Measurements from ENCODE around the gene CNGB1. TPM values are rescaled to one million over a fixed set of nuclear protein-coding genes. Genes with fewer than 3 reads are reported as not detected.

Gene CNGB1
- total RNA-seq, 3 donors from 2014 or later (not counting 1 experiment from before 2014, with no cell fraction given), result not detected

DNA sequence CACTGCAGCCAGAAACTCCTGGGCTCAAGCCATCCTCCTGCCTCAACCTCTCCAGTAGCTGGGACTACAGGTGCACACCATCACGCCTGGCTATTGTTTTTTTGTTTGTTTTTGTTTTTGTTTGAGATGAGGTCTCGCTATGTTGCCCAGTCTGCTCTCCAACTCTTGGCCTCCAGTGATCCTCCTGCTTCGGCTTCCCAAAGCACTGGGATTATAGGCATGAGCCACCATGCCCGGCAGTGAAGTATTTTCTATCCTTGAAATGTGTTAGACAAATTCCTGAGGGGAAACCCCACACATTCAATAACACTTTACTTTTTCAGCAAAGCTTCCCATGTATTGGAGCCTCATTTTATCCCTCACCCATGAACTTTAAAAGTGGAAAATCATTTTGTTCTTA, 87.4 kb downstream of the CNGB1 start:
- H3K36me3 ChIP-seq (ENCODE audit: control insufficient read depth, insufficient read depth, low read length), result no peaks in the 10 kb centered on the region
- 94% methylated on average over 3 of the region's 4 CpGs for WGBS (ENCODE audit: insufficient coverage)
- ATAC-seq (no peak), DNase-seq (no peak)
- H3K9me3 Mint-ChIP-seq, result no peaks in the 10 kb centered on the region
- no peak overlapping the region for H3K27ac ChIP-seq (ENCODE audit: low read length)
- intact Hi-C loops (cut with micrococcal nuclease), result loop anchor here (10.0 kb wide), 1 partner anchor 411 kb away; the partner anchor contains the start of gene PRSS54
- H3K36me3 Mint-ChIP-seq, result no peaks in the 10 kb centered on the region
- peaks cover 3% of the 10 kb centered on the region for H3K4me1 ChIP-seq (ENCODE audit: control insufficient read depth, insufficient read depth, low read length)
- H3K9me3 ChIP-seq (ENCODE audit: control insufficient read depth, insufficient read depth, low read length), result no peaks in the 10 kb centered on the region
- H3K27me3 Mint-ChIP-seq (ENCODE audit: low read depth in 2 of 2), result peaks cover 9 to 29% of the 10 kb centered on the region in 2 donors
- TF ChIP-seq, protein P1, sequence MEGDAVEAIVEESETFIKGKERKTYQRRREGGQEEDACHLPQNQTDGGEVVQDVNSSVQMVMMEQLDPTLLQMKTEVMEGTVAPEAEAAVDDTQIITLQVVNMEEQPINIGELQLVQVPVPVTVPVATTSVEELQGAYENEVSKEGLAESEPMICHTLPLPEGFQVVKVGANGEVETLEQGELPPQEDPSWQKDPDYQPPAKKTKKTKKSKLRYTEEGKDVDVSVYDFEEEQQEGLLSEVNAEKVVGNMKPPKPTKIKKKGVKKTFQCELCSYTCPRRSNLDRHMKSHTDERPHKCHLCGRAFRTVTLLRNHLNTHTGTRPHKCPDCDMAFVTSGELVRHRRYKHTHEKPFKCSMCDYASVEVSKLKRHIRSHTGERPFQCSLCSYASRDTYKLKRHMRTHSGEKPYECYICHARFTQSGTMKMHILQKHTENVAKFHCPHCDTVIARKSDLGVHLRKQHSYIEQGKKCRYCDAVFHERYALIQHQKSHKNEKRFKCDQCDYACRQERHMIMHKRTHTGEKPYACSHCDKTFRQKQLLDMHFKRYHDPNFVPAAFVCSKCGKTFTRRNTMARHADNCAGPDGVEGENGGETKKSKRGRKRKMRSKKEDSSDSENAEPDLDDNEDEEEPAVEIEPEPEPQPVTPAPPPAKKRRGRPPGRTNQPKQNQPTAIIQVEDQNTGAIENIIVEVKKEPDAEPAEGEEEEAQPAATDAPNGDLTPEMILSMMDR (IDR thresholded peaks at IDR 0.05), result no peak
- peak overlapping the region; percentile 45 for H3K4me3 Mint-ChIP-seq
- peaks cover 16 to 18% of the 10 kb centered on the region in 2 donors for H3K4me1 Mint-ChIP-seq
- H3K27ac Mint-ChIP-seq, result no peak overlapping the region
- no peak overlapping the region for H3K4me3 ChIP-seq (ENCODE audit: low read length)
- peaks cover 3% of the 10 kb centered on the region for H3K27me3 ChIP-seq (ENCODE audit: control insufficient read depth, insufficient read depth, low read length)

- no peak overlapping the region for H3K27ac ChIP-seq (ENCODE audit: low read length)
- Mint-ChIP-seq H3K36me3 (no peaks in the 10 kb centered on the region), H3K27me3 (ENCODE audit: low read depth in 2 of 2) (peaks cover 9 to 29% of the 10 kb centered on the region in 2 donors), H3K4me3 (no peak overlapping the region), H3K9me3 (no peaks in the 10 kb centered on the region), H3K27ac (no peak overlapping the region), H3K4me1 (peaks cover 9 to 12% of the 10 kb centered on the region in 2 donors)
- H3K9me3 ChIP-seq (ENCODE audit: control insufficient read depth, insufficient read depth, low read length), result no peaks in the 10 kb centered on the region
- ATAC-seq, result no peak
- no peaks in the 10 kb centered on the region for H3K4me1 ChIP-seq (ENCODE audit: control insufficient read depth, insufficient read depth, low read length)
- TF ChIP-seq, protein P1 (IDR thresholded peaks at IDR 0.05), result no peak
- H3K4me3 ChIP-seq (ENCODE audit: low read length), result no peak overlapping the region
- intact Hi-C loops (cut with micrococcal nuclease), result loop anchor here (10.0 kb wide), 1 partner anchor 412 kb away; the partner anchor contains the start of gene PRSS54
- peaks cover 3% of the 10 kb centered on the region for H3K27me3 ChIP-seq (ENCODE audit: control insufficient read depth, insufficient read depth, low read length)
- DNase-seq, result no peak
- no peaks in the 10 kb centered on the region for H3K36me3 ChIP-seq (ENCODE audit: control insufficient read depth, insufficient read depth, low read length)
- WGBS (ENCODE audit: insufficient coverage), result 76% methylated on average over 7 of the region's 7 CpGs
Observed at GRCh38 chr16:57882792-57883191, 88.1 kb downstream of the CNGB1 start.

GRCh38 chr16:57882206-57882605, 88.7 kb downstream of the CNGB1 start:
- DNase-seq, result no peak
- intact Hi-C loops (cut with micrococcal nuclease), result loop anchor here (10.0 kb wide), 1 partner anchor 413 kb away; the partner anchor contains the start of gene PRSS54
- no peaks in the 10 kb centered on the region for H3K9me3 ChIP-seq (ENCODE audit: control insufficient read depth, insufficient read depth, low read length)
- H3K4me1 ChIP-seq (ENCODE audit: control insufficient read depth, insufficient read depth, low read length), result no peaks in the 10 kb centered on the region
- no peaks in the 10 kb centered on the region for H3K36me3 Mint-ChIP-seq
- H3K27me3 Mint-ChIP-seq (ENCODE audit: low read depth in 2 of 2), result peaks cover 9 to 29% of the 10 kb centered on the region in 2 donors
- TF ChIP-seq, protein P1 (IDR thresholded peaks at IDR 0.05), result no peak
- H3K4me3 ChIP-seq (ENCODE audit: low read length), result no peak overlapping the region
- H3K27ac ChIP-seq (ENCODE audit: low read length), result no peak overlapping the region
- no CpG with 5 or more reads among the region's 2 CpGs for WGBS (ENCODE audit: insufficient coverage)
- H3K9me3 Mint-ChIP-seq, result no peaks in the 10 kb centered on the region
- H3K27me3 ChIP-seq (ENCODE audit: control insufficient read depth, insufficient read depth, low read length), result peaks cover 3% of the 10 kb centered on the region
- no peak overlapping the region for H3K4me3 Mint-ChIP-seq
- no peak overlapping the region for H3K27ac Mint-ChIP-seq
- H3K4me1 Mint-ChIP-seq, result peaks cover 6 to 12% of the 10 kb centered on the region in 2 donors
- H3K36me3 ChIP-seq (ENCODE audit: control insufficient read depth, insufficient read depth, low read length), result no peaks in the 10 kb centered on the region
- ATAC-seq, result no peak

DNA sequence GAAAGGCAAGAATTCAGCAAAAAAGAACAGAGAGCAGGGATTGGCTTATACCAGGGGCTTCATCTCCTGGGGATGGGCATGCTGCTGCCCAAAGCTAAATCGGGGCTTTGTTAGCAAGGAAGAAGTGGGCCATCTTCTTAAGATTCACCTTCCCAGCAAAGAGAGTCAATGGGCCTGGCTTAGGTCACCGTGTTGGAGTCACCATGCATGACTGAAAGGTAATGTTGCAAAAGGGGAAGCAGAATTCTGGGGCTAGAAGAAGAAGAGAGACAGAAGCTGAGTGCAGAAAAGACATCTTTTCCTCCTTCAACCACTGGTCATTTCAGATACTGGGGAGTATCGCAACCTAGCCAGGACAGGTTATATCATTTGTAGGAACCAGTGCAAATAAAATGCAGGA, 92.3 kb downstream of the CNGB1 start:
- Histone ChIP-seq H3K27me3 (ENCODE audit: control insufficient read depth, insufficient read depth, low read length) (peaks cover 3% of the 10 kb centered on the region), H3K4me1 (ENCODE audit: control insufficient read depth, insufficient read depth, low read length) (no peaks in the 10 kb centered on the region), H3K36me3 (ENCODE audit: control insufficient read depth, insufficient read depth, low read length) (no peaks in the 10 kb centered on the region), H3K4me3 (ENCODE audit: low read length) (no peak overlapping the region), H3K9me3 (ENCODE audit: control insufficient read depth, insufficient read depth, low read length) (no peaks in the 10 kb centered on the region), H3K27ac (ENCODE audit: low read length) (no peak overlapping the region)
- no peaks in the 10 kb centered on the region for H3K9me3 Mint-ChIP-seq
- H3K27me3 Mint-ChIP-seq (ENCODE audit: low read depth in 2 of 2), result peaks cover 7 to 14% of the 10 kb centered on the region in 2 donors
- H3K36me3 Mint-ChIP-seq, result no peaks in the 10 kb centered on the region
- peaks cover 2 to 3% of the 10 kb centered on the region in 2 donors for H3K4me1 Mint-ChIP-seq
- no peak overlapping the region for H3K4me3 Mint-ChIP-seq
- H3K27ac Mint-ChIP-seq, result no peak overlapping the region
- 63% methylated on average over 3 of the region's 3 CpGs for WGBS (ENCODE audit: insufficient coverage)
- TF ChIP-seq, protein P1 (IDR thresholded peaks at IDR 0.05), result no peak
- ATAC-seq (no peak), DNase-seq (no peak)
- intact Hi-C loops (cut with micrococcal nuclease), result no loop called here

Data from natural killer cell (primary cell).